CD8-positive, alpha-beta memory T cell (primary cell): Measurements from ENCODE around the gene MRTFA. TPM values are rescaled to one million over a fixed set of nuclear protein-coding genes. Genes with fewer than 3 reads are reported as not detected.

Experiments used
- CTCF ChIA-PET: fragments of 350-600 bp; sonication (Branson Sonifier 250); formaldehyde crosslinking; loops from one replicate; lab custom pipeline; 2021; ENCODE audit warnings: antibody characterized with exemption; lab: Charles Lee
- POLR2A ChIA-PET: fragments of 350-600 bp; sonication (Branson Sonifier 250); formaldehyde crosslinking; loops from one replicate; lab custom pipeline; 2021; ENCODE audit warnings: antibody characterized with exemption; lab: Charles Lee
- DNase-seq, 5 donors: peaks; one replicate each; pipeline versions ENCODE4 v3.0.0 to v3.0.0-alpha.2; 2020 to 2022; ENCODE audit warnings: mixed read lengths in 1 of 5
- H3K27ac ChIP-seq: one replicate; pipeline ENCODE4 v1.7.0; 2013; ENCODE audit warnings: low read depth, mild to moderate bottlenecking, low read length, moderate library complexity
- H3K27me3 ChIP-seq: 2 replicates; pipeline ENCODE4 v1.7.0; 2013; ENCODE audit warnings: low read length, mild to moderate bottlenecking; ENCODE audit not compliant: insufficient read depth, poor library complexity, severe bottlenecking
- H3K36me3 ChIP-seq: 2 replicates; pipeline ENCODE4 v1.7.0; 2013; ENCODE audit warnings: mild to moderate bottlenecking, low read length, moderate library complexity; ENCODE audit not compliant: insufficient read depth
- H3K4me1 ChIP-seq: 2 replicates; pipeline ENCODE4 v1.7.0; 2013; ENCODE audit warnings: mild to moderate bottlenecking, low read length, moderate library complexity; ENCODE audit not compliant: insufficient read depth
- H3K4me3 ChIP-seq: 2 replicates; pipeline ENCODE4 v1.7.0; 2013; ENCODE audit warnings: mild to moderate bottlenecking, low read length
- H3K9me3 ChIP-seq: 2 replicates; pipeline ENCODE4 v1.7.0; 2013; ENCODE audit warnings: mild to moderate bottlenecking, low read length
- H3K27ac Mint-ChIP-seq, 8 donors: one replicate each; pipeline ENCODE4 v1.8.0; 2020 to 2021; ENCODE audit warnings: mixed read lengths in 8 of 8, mild to moderate bottlenecking in 6 of 8, inconsistent platforms in 3 of 8, moderate library complexity in 3 of 8
- H3K27me3 Mint-ChIP-seq, 2 donors: one replicate each; pipeline ENCODE4 v1.8.0; 2020 to 2021; ENCODE audit warnings: mixed read lengths in 2 of 2, mild to moderate bottlenecking in 1 of 2, moderate library complexity in 1 of 2
- H3K36me3 Mint-ChIP-seq, 3 donors: one replicate each; pipeline ENCODE4 v1.8.0; 2020 to 2021; ENCODE audit warnings: mixed read lengths in 3 of 3, inconsistent platforms in 1 of 3, mild to moderate bottlenecking in 1 of 3
- H3K4me1 Mint-ChIP-seq, 3 donors: one replicate each; pipeline ENCODE4 v1.8.0; 2020 to 2021; ENCODE audit warnings: mixed read lengths in 3 of 3, inconsistent platforms in 1 of 3, mild to moderate bottlenecking in 1 of 3
- H3K4me3 Mint-ChIP-seq, 7 donors: one replicate each; pipeline ENCODE4 v1.8.0; 2020 to 2021; ENCODE audit warnings: mixed read lengths in 7 of 7, mild to moderate bottlenecking in 6 of 7, moderate library complexity in 4 of 7, inconsistent platforms in 2 of 7
- H3K9me3 Mint-ChIP-seq, 5 donors: one replicate each; pipeline ENCODE4 v1.8.0; 2020 to 2022; ENCODE audit warnings: mixed read lengths in 5 of 5, mild to moderate bottlenecking in 3 of 5, moderate library complexity in 2 of 5, inconsistent platforms in 1 of 5
- polyA plus RNA-seq: library from polyadenylated mRNA; unstranded; fragments of 300-500 nt; fragmentation: Illumina TruSeq; gene quantifications from one replicate; pipeline ENCODE4 v1.2.3, GENCODE V29; 2021
- total RNA-seq, 2 experiments: library from RNA; stranded (reverse); gene quantifications; one replicate each; pipeline ENCODE4 v1.2.3, GENCODE V29; 2021

MRTFA gene
- total and polyA plus RNA-seq, 3 experiments from 2014 or later = 22.9 to 40.5 (median 38.6) TPM

- no peak overlapping the region for H3K27ac ChIP-seq
Measured at GRCh38 chr22:40493441-40493840, 143.1 kb downstream of the MRTFA start.

GRCh38 chr22:40491990-40492631 is 144.4 kb downstream of the MRTFA start:
- Mint-ChIP-seq H3K27ac (peak overlapping the region in 6 of 8 donors; percentile 2 to 81 (median 72)), H3K4me1 (peaks cover 23 to 41% (median 39%) of the 10 kb centered on the region in 3 donors), H3K36me3 (peaks cover 0 to 2% (median 0%) of the 10 kb centered on the region in 3 donors), H3K4me3 (no peak overlapping the region), H3K27me3 (no peaks in the 10 kb centered on the region), H3K9me3 (no peaks in the 10 kb centered on the region)
- Histone ChIP-seq H3K9me3 (no peaks in the 10 kb centered on the region), H3K4me1 (peaks cover 26% of the 10 kb centered on the region), H3K4me3 (no peak overlapping the region), H3K27me3 (no peaks in the 10 kb centered on the region), H3K27ac (no peak overlapping the region), H3K36me3 (no peaks in the 10 kb centered on the region)
- POLR2A ChIA-PET = no interaction called here
- CTCF ChIA-PET = interaction anchor here (1.0 kb wide), 1 partner anchor 55 kb away, joined by 3 read pairs; no protein-coding TSS in a partner anchor
- peak in 1 of 5 donors; percentile 25 for DNase-seq

More at GRCh38 chr22:40493441-40493840, 143.1 kb downstream of the MRTFA start:
- Histone ChIP-seq H3K4me1 (peaks cover 18% of the 10 kb centered on the region), H3K27me3 (no peaks in the 10 kb centered on the region), H3K36me3 (no peaks in the 10 kb centered on the region), H3K4me3 (no peak overlapping the region), H3K9me3 (no peaks in the 10 kb centered on the region)
- Mint-ChIP-seq H3K9me3 (no peaks in the 10 kb centered on the region), H3K27ac (peak overlapping the region in 4 of 8 donors; percentile 7 to 52 (median 43)), H3K27me3 (no peaks in the 10 kb centered on the region), H3K36me3 (peaks cover 0 to 2% (median 0%) of the 10 kb centered on the region in 3 donors), H3K4me1 (peaks cover 18 to 37% (median 32%) of the 10 kb centered on the region in 3 donors), H3K4me3 (no peak overlapping the region)
- CTCF ChIA-PET = interaction anchor here (0.9 to 1.0 kb wide), 2 partner anchors 20 to 32 kb away, joined by 3 read pairs; no protein-coding TSS in a partner anchor
- no peak for DNase-seq
- POLR2A ChIA-PET = no interaction called here

GRCh38 chr22:40487663-40488249 is 148.8 kb downstream of the MRTFA start:
- no peaks in the 10 kb centered on the region for H3K27me3 Mint-ChIP-seq
- H3K27ac ChIP-seq = no peak overlapping the region
- ChIA-PET CTCF (interaction anchor here (0.5 to 4.3 kb wide), 15 partner anchors 8 to 427 kb away, joined by 3 to 42 read pairs (median 3); no protein-coding TSS in a partner anchor), POLR2A (no interaction called here)
- peaks cover 29% of the 10 kb centered on the region for H3K4me1 ChIP-seq
- no peaks in the 10 kb centered on the region for H3K9me3 Mint-ChIP-seq
- peak overlapping the region in 2 of 8 donors; percentile 1 to 90 for H3K27ac Mint-ChIP-seq
- no peak overlapping the region for H3K4me3 Mint-ChIP-seq
- H3K4me1 Mint-ChIP-seq = peaks cover 19 to 30% (median 25%) of the 10 kb centered on the region in 3 donors
- H3K4me3 ChIP-seq = no peak overlapping the region
- peaks cover 0 to 10% (median 0%) of the 10 kb centered on the region in 3 donors for H3K36me3 Mint-ChIP-seq
- DNase-seq = peak in 2 of 5 donors; percentile 13 to 43
- H3K27me3 ChIP-seq = no peaks in the 10 kb centered on the region
- no peaks in the 10 kb centered on the region for H3K36me3 ChIP-seq
- no peaks in the 10 kb centered on the region for H3K9me3 ChIP-seq

GRCh38 chr22:40486962-40487602 is 149.4 kb downstream of the MRTFA start:
- H3K4me1 Mint-ChIP-seq = peaks cover 14 to 23% (median 22%) of the 10 kb centered on the region in 3 donors
- no peak overlapping the region for H3K4me3 Mint-ChIP-seq
- H3K27me3 ChIP-seq = no peaks in the 10 kb centered on the region
- DNase-seq = no peak
- H3K9me3 ChIP-seq = no peaks in the 10 kb centered on the region
- no peaks in the 10 kb centered on the region for H3K36me3 ChIP-seq
- H3K27me3 Mint-ChIP-seq = no peaks in the 10 kb centered on the region
- H3K9me3 Mint-ChIP-seq = no peaks in the 10 kb centered on the region
- H3K4me1 ChIP-seq = peaks cover 23% of the 10 kb centered on the region
- CTCF ChIA-PET = interaction anchor here (0.8 to 4.3 kb wide), 11 partner anchors 9 to 196 kb away, joined by 3 to 42 read pairs (median 3); no protein-coding TSS in a partner anchor
- H3K36me3 Mint-ChIP-seq = peaks cover 0 to 12% (median 0%) of the 10 kb centered on the region in 3 donors
- POLR2A ChIA-PET = interaction anchor here (0.9 kb wide), 1 partner anchor 50 kb away, joined by 3 read pairs; no protein-coding TSS in a partner anchor
- no peak overlapping the region for H3K27ac Mint-ChIP-seq
- H3K4me3 ChIP-seq = no peak overlapping the region
- no peak overlapping the region for H3K27ac ChIP-seq

GRCh38 chr22:40485813-40486667 is 150.5 kb downstream of the MRTFA start:
- Mint-ChIP-seq H3K27ac (peak overlapping the region in 1 of 8 donors; percentile 50), H3K9me3 (no peaks in the 10 kb centered on the region), H3K27me3 (no peaks in the 10 kb centered on the region), H3K4me1 (peaks cover 11 to 19% (median 16%) of the 10 kb centered on the region in 3 donors), H3K4me3 (no peak overlapping the region), H3K36me3 (peaks cover 0 to 16% (median 0%) of the 10 kb centered on the region in 3 donors)
- Histone ChIP-seq H3K4me3 (no peak overlapping the region), H3K27ac (no peak overlapping the region), H3K9me3 (no peaks in the 10 kb centered on the region), H3K27me3 (no peaks in the 10 kb centered on the region), H3K4me1 (peaks cover 17% of the 10 kb centered on the region), H3K36me3 (no peaks in the 10 kb centered on the region)
- ChIA-PET POLR2A (no interaction called here), CTCF (interaction anchor here (1.3 to 4.3 kb wide), 4 partner anchors 24 to 50 kb away, joined by 3 to 42 read pairs (median 4); no protein-coding TSS in a partner anchor)
- DNase-seq = no peak

- no peaks in the 10 kb centered on the region for H3K27me3 ChIP-seq
Measured at GRCh38 chr22:40484906-40485669, 151.4 kb downstream of the MRTFA start.

More at GRCh38 chr22:40484906-40485669, 151.4 kb downstream of the MRTFA start:
- no peaks in the 10 kb centered on the region for H3K27me3 Mint-ChIP-seq
- H3K27ac ChIP-seq = no peak overlapping the region
- no peaks in the 10 kb centered on the region for H3K36me3 ChIP-seq
- H3K4me3 ChIP-seq = no peak overlapping the region
- H3K4me1 ChIP-seq = peaks cover 17% of the 10 kb centered on the region
- peaks cover 0 to 15% (median 0%) of the 10 kb centered on the region in 3 donors for H3K36me3 Mint-ChIP-seq
- ChIA-PET CTCF (interaction anchor here (3.6 to 4.3 kb wide), 2 partner anchors 48 to 49 kb away, joined by 17 to 42 read pairs; no protein-coding TSS in a partner anchor), POLR2A (no interaction called here)
- H3K9me3 Mint-ChIP-seq = no peaks in the 10 kb centered on the region
- H3K4me1 Mint-ChIP-seq = peaks cover 13 to 24% (median 19%) of the 10 kb centered on the region in 3 donors
- no peak overlapping the region for H3K4me3 Mint-ChIP-seq
- peak overlapping the region in 5 of 8 donors; percentile 4 to 79 (median 54) for H3K27ac Mint-ChIP-seq
- DNase-seq = no peak
- H3K9me3 ChIP-seq = no peaks in the 10 kb centered on the region
